NOMO-1 (cell line): ENCODE results near the gene AQP12A.

ENCODE experiments used
- DNase-seq, 2 experiments: peaks; one replicate each; lab custom pipeline; 2025; ENCODE audit not compliant: unreplicated experiment in 2 of 2; lab: John Stamatoyannopoulos, UW

Gene AQP12A

GRCh38 chr2:240719676-240720545 lies 28.2 kb downstream of the AQP12A start:
- no peak for DNase-seq

- DNase-seq: no peak
These were observed 29.3 kb downstream of the AQP12A start for GRCh38 chr2:240720686-240721595.

GRCh38 chr2:240721596-240722180 lies 30.0 kb downstream of the AQP12A start:
- DNase-seq: no peak

GRCh38 chr2:240722376-240722775 lies 30.7 kb downstream of the AQP12A start:
- DNase-seq: no peak

- DNase-seq: no peak
These were observed 31.4 kb downstream of the AQP12A start for GRCh38 chr2:240722796-240723735.

- DNase-seq: no peak
These were observed 32.2 kb downstream of the AQP12A start for GRCh38 chr2:240723851-240724250.

GRCh38 chr2:240724431-240724830 lies 32.8 kb downstream of the AQP12A start:
- no peak for DNase-seq

- no peak for DNase-seq
These were observed 33.6 kb downstream of the AQP12A start for GRCh38 chr2:240725266-240725665.

- DNase-seq: no peak
These were observed 34.0 kb downstream of the AQP12A start for GRCh38 chr2:240725671-240726070.

GRCh38 chr2:240726876-240727275 lies 35.2 kb downstream of the AQP12A start:
- no peak for DNase-seq

GRCh38 chr2:240727439-240727838 lies 35.8 kb downstream of the AQP12A start:
- DNase-seq: peak in 1 of 2 experiments; percentile 28

- DNase-seq: no peak
These were observed 36.2 kb downstream of the AQP12A start for GRCh38 chr2:240727913-240728312.

GRCh38 chr2:240728361-240728760 lies 36.7 kb downstream of the AQP12A start:
- no peak for DNase-seq

- no peak for DNase-seq
These were observed 37.2 kb downstream of the AQP12A start for GRCh38 chr2:240728827-240729226.

GRCh38 chr2:240730501-240731177 lies 39.0 kb downstream of the AQP12A start:
- DNase-seq: no peak

- no peak for DNase-seq
These were observed 39.5 kb downstream of the AQP12A start for GRCh38 chr2:240731178-240731545.

GRCh38 chr2:240732184-240732583 lies 40.5 kb downstream of the AQP12A start:
- DNase-seq: no peak

GRCh38 chr2:240732911-240733622 lies 41.4 kb downstream of the AQP12A start:
- no peak for DNase-seq
